Activated naive CD4-positive, alpha-beta T cell treated with anti-CD3 and anti-CD28 coated beads, Interleukin-2, amount 10 ng/mL, durations not matched to agents 5 hours and 36 hours (primary cell): ENCODE measurements around the gene TCF7L2. TPM values are rescaled to one million over a fixed set of nuclear protein-coding genes. Genes with fewer than 3 reads are reported as not detected.

Experiments
- total RNA-seq, 2 experiments: library from RNA; stranded (reverse); gene quantifications; one replicate each; pipeline ENCODE4 v1.2.3, GENCODE V29; 2021

Gene TCF7L2
- total RNA-seq, result under 1 TPM; 0.29 to 0.38 TPM

GRCh38 chr10:112949875-112950507, at the start of gene TCF7L2:
TSS of gene TCF7L2 (plus strand) at chr10:112950247. CDS start at chr10:112950757, 510 bp downstream.

